Heart left ventricle (tissue), 16 donors: ENCODE measurements around the gene IL1RAPL1. TPM values are rescaled to one million over a fixed set of nuclear protein-coding genes. Genes with fewer than 3 reads are reported as not detected.
"Not testable (repeated sequence)": the region's sequence is repeated elsewhere in the genome, so short reads cannot be mapped to it uniquely, and the experiment has no call there.

Source experiments
- ATAC-seq, 4 donors: fragments of 200-7000 bp; cut with Tn5 transposase; one replicate each; pipeline ENCODE4 v1.9.1; 2020 to 2022; ENCODE audit warnings: moderate library complexity in 4 of 4, mild to moderate bottlenecking in 3 of 4, moderate number of reproducible peaks in 1 of 4
- DNase-seq, 5 donors: peaks; one replicate each; pipeline ENCODE4 v3.0.0-alpha.2; 2020
- H3K27ac ChIP-seq, 12 donors: fragments of 200-600 bp; sonication (generic) in 4 of 12; one replicate each; pipeline versions ENCODE4 v1.5.0 to v1.8.0; 2016 to 2022; ENCODE audit warnings: mild to moderate bottlenecking in 2 of 12
- H3K27me3 ChIP-seq, 9 donors: fragments of 200-600 bp; sonication (generic) in 2 of 9; one replicate each; pipeline versions ENCODE4 v1.5.1 to v1.8.0; 2016 to 2022; ENCODE audit warnings: mild to moderate bottlenecking in 3 of 9
- H3K36me3 ChIP-seq, 9 donors: fragments of 200-600 bp; sonication (generic) in 2 of 9; one replicate each; pipeline versions ENCODE4 v1.5.0 to v1.8.0; 2018 to 2022; ENCODE audit warnings: mild to moderate bottlenecking in 2 of 9
- H3K4me1 ChIP-seq, 12 donors: fragments of 200-600 bp; sonication (generic) in 4 of 12; one replicate each; pipeline versions ENCODE4 v1.5.0 to v1.8.0; 2016 to 2022; ENCODE audit warnings: mild to moderate bottlenecking in 3 of 12
- H3K4me3 ChIP-seq, 12 donors: fragments of 200-600 bp; sonication (generic) in 4 of 12; one replicate each; pipeline versions ENCODE4 v1.5.0 to v1.8.0; 2017 to 2022; ENCODE audit warnings: mild to moderate bottlenecking in 9 of 12, moderate library complexity in 4 of 12
- H3K9me3 ChIP-seq, 12 donors: fragments of 200-600 bp; sonication (generic) in 4 of 12; one replicate each; pipeline versions ENCODE4 v1.5.0 to v1.8.0; 2016 to 2022; ENCODE audit warnings: mild to moderate bottlenecking in 1 of 12
- CTCF ChIP-seq, 12 donors: fragments of 200-600 bp; sonication (generic) in 4 of 12; IDR thresholded peaks; one replicate each; pipeline versions ENCODE4 v1.5.0 to v1.8.0; 2018 to 2022; ENCODE audit warnings: antibody characterized with exemption in 12 of 12, mild to moderate bottlenecking in 5 of 12
- POLR2A ChIP-seq, 2 donors: fragments of 450-650 bp; IDR thresholded peaks; one replicate each; pipeline ENCODE4 v1.6.1; 2017; ENCODE audit warnings: antibody characterized with exemption in 2 of 2, mild to moderate bottlenecking in 2 of 2, moderate library complexity in 2 of 2
- WGBS, 4 donors: extraction: QIAGEN DNeasy Blood & Tissue Kit in 2 of 4; methylation state at CpG; one replicate each; pipeline versions ENCODE4 v1.1.5 to v1.1.7; 2013 to 2018; 5-methylcytosine and 5-hydroxymethylcytosine counted together
- intact Hi-C, 10 donors: fragments of 100-400 bp; cut with DNase I; formaldehyde crosslinking; loops; one replicate each; pipeline versions ENCODE4 v1.11.1 to v1.14.2; 2022
- polyA plus RNA-seq, 2 donors: library from polyadenylated mRNA; stranded (reverse); fragments of 200-250 nt; gene quantifications; one replicate each; pipeline ENCODE4 v1.2.3, GENCODE V29; 2013
- total RNA-seq, 9 donors: library from RNA; depleted of rRNA in 2 of 9; stranded (reverse); fragments of >200 nt in 2 of 9; fragmentation: NEBNext Ultra II Directional in 3 of 9; extraction: Animal tissue kit (Norgen Biotek cat#: 25700) in 3 of 9; gene quantifications; one replicate each; pipeline versions ENCODE4 v1.1.0 to v1.2.4, GENCODE V29; 2016 to 2023
- donor health status: ischemic (EF 13 %, LVEDD 7.1; RV severe dilation, severe dysfunction).
- donor health status: healthy with polysubstance abuse.
- donor health status: DM: no; HTN: yes; CAD: no.
- donor health status: DM: no; HTN: no; CAD: no.
- donor health status: ischemic (EF 25% LVEDD 6.9; RV normal size, moderate dysfunction).
- donor health status: ischemic (EF 25% LVEDD 5.7; RV mildly dilated, moderate dysfunction).
- donor health status: healthy.
- donor health status: DM: yes; HTN: yes; CAD: no.
- donor health status: ischemic (EF 35%, LVEDD 5.7; RV mildly dilated, moderate dysfunction).
- donor health status: nonischemic (EF 11% LVEDD 7.7; RV severe dilation, severe dysfunction).
- donor health status: DM: yes; HTN: yes; CAD: no.
- donor health status: PGD.
- donor health status: ischemic (EF 29% LVEDD 5.4; RV normal size, mild dysfunction).
- donor health status: nonischemic (EF 23%, LVEDD 6.1; RV moderate dilation, normal function).

Gene IL1RAPL1
- total and polyA plus RNA-seq, 11 donors = 0.42 to 4.7 (median 2.3) TPM

GRCh38 chrX:29315931-29316330, 728.7 kb downstream of the IL1RAPL1 start:
- Histone ChIP-seq H3K4me3 (no peak overlapping the region), H3K4me1 (no peaks in the 10 kb centered on the region), H3K27ac (no peak overlapping the region), H3K27me3 (no peaks in the 10 kb centered on the region), H3K9me3 (no peaks in the 10 kb centered on the region), H3K36me3 (no peaks in the 10 kb centered on the region)
- intact Hi-C loops = no loop called here
- WGBS, 4 donors = 37 to 74% (median 59%) methylated on average over 3 of the region's 3 CpGs
- no peak for ATAC-seq
- TF ChIP-seq CTCF (IDR thresholded peaks at IDR 0.05) = no peak
- TF ChIP-seq POLR2A (IDR thresholded peaks at IDR 0.05) = no peak
- DNase-seq = no peak

- Histone ChIP-seq H3K4me3 (no peak overlapping the region), H3K9me3 (no peaks in the 10 kb centered on the region), H3K36me3 (no peaks in the 10 kb centered on the region), H3K4me1 (no peaks in the 10 kb centered on the region), H3K27ac (no peak overlapping the region), H3K27me3 (no peaks in the 10 kb centered on the region)
- intact Hi-C loops = no loop called here
- DNase-seq (no peak), ATAC-seq (no peak)
- TF ChIP-seq POLR2A (IDR thresholded peaks at IDR 0.05) = no peak
- TF ChIP-seq CTCF (IDR thresholded peaks at IDR 0.05) = no peak
- 50 to 90% (median 75%) methylated on average over 1 of the region's 1 CpG for WGBS, 4 donors
Observed at GRCh38 chrX:29318012-29318411, 730.8 kb downstream of the IL1RAPL1 start.

GRCh38 chrX:29332429-29332828, 745.2 kb downstream of the IL1RAPL1 start:
- H3K4me3 ChIP-seq, H3K36me3 ChIP-seq, intact Hi-C loops, H3K4me1 ChIP-seq, ATAC-seq, H3K27me3 ChIP-seq, H3K27ac ChIP-seq, DNase-seq, H3K9me3 ChIP-seq: not testable (repeated sequence)
- 87 to 93% (median 90%) methylated on average over 3 of the region's 3 CpGs for WGBS, 4 donors

GRCh38 chrX:29333091-29333490, 745.8 kb downstream of the IL1RAPL1 start:
- intact Hi-C loops, ATAC-seq: not testable (repeated sequence)

GRCh38 chrX:29348288-29348687, 761.0 kb downstream of the IL1RAPL1 start:
- Histone ChIP-seq H3K4me3 (no peak overlapping the region), H3K4me1 (no peaks in the 10 kb centered on the region), H3K27me3 (no peaks in the 10 kb centered on the region), H3K27ac (no peak overlapping the region), H3K9me3 (peaks cover 0 to 3% (median 0%) of the 10 kb centered on the region in 12 donors), H3K36me3 (no peaks in the 10 kb centered on the region)
- DNase-seq = no peak
- intact Hi-C loops = no loop called here
- TF ChIP-seq CTCF (IDR thresholded peaks at IDR 0.05) (no peak), POLR2A (IDR thresholded peaks at IDR 0.05) (no peak)
- no peak for ATAC-seq

More at GRCh38 chrX:29333091-29333490, 745.8 kb downstream of the IL1RAPL1 start:
- H3K36me3 ChIP-seq, H3K4me3 ChIP-seq, H3K4me1 ChIP-seq, H3K27ac ChIP-seq, DNase-seq, H3K9me3 ChIP-seq, H3K27me3 ChIP-seq: not testable (repeated sequence)
- 95 to 100% methylated on average over 1 to 13 of the region's 27 CpGs; no CpG with 5 or more reads in 2 of the 4 donors for WGBS, 4 donors
